ENCODE data around the gene UGT3A1.
"Not testable (repeated sequence)": the region's sequence is repeated elsewhere in the genome, so short reads cannot be mapped to it uniquely, and the experiment has no call there.

DNA sequence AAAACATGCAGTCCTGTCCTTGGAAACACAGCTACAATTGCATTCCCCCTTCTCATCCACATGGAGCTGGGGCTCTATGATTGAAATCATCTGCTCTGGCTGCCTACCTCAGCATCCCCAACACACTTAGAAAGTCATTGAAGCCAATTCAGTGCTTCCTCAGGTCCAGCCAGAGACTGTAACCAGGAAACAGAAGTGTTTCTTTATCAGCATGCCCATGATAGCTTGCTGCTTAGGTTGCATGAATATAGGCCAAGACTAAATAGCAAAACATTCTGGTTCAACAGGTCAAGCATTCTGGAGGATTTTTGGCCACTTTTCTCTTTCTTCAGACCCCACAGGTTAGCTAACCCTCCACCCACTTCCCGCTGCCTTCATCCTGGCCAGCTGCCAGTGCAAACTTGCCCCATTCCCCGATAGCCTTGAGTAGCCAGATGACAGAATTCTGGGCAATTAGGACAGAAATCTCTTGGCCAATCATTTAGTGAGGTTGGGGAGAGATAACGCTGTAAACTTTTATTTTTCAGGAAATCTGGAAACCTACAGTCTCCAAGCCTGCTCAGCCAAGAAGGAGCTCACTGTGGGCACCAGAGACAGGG, 43.4 kb upstream of the UGT3A1 start:
- TF ChIP-seq, protein P1, sequence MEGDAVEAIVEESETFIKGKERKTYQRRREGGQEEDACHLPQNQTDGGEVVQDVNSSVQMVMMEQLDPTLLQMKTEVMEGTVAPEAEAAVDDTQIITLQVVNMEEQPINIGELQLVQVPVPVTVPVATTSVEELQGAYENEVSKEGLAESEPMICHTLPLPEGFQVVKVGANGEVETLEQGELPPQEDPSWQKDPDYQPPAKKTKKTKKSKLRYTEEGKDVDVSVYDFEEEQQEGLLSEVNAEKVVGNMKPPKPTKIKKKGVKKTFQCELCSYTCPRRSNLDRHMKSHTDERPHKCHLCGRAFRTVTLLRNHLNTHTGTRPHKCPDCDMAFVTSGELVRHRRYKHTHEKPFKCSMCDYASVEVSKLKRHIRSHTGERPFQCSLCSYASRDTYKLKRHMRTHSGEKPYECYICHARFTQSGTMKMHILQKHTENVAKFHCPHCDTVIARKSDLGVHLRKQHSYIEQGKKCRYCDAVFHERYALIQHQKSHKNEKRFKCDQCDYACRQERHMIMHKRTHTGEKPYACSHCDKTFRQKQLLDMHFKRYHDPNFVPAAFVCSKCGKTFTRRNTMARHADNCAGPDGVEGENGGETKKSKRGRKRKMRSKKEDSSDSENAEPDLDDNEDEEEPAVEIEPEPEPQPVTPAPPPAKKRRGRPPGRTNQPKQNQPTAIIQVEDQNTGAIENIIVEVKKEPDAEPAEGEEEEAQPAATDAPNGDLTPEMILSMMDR (conservative IDR thresholded peaks at IDR 0.05; ENCODE audit: low read depth, low read length), result not testable (repeated sequence)
- TF ChIP-seq EZH2 (IDR thresholded peaks at IDR 0.05; ENCODE audit: borderline replicate concordance, low read depth, low read length, poor library complexity, severe bottlenecking), result not testable (repeated sequence)

Measured in A673 (cell line).